Ishikawa (cell line): ENCODE data around the gene MAG.

Experiments used
- CREB1 ChIP-seq: IDR thresholded peaks from 2 replicates; pipeline ENCODE4 v1.6.1; 2012; ENCODE audit warnings: low read depth
- EGR1 ChIP-seq: IDR thresholded peaks from 2 replicates; pipeline ENCODE4 v1.6.1; 2012
- EP300 ChIP-seq: IDR thresholded peaks from 2 replicates; pipeline ENCODE4 v1.6.1; 2012; ENCODE audit warnings: borderline replicate concordance
- RAD21 ChIP-seq: IDR thresholded peaks from 2 replicates; pipeline ENCODE4 v1.6.1; 2012; ENCODE audit warnings: low read depth
- TF ChIP-seq, protein P1 (sequence below): IDR thresholded peaks from 2 replicates; pipeline ENCODE4 v1.6.1; 2012

DNA sequence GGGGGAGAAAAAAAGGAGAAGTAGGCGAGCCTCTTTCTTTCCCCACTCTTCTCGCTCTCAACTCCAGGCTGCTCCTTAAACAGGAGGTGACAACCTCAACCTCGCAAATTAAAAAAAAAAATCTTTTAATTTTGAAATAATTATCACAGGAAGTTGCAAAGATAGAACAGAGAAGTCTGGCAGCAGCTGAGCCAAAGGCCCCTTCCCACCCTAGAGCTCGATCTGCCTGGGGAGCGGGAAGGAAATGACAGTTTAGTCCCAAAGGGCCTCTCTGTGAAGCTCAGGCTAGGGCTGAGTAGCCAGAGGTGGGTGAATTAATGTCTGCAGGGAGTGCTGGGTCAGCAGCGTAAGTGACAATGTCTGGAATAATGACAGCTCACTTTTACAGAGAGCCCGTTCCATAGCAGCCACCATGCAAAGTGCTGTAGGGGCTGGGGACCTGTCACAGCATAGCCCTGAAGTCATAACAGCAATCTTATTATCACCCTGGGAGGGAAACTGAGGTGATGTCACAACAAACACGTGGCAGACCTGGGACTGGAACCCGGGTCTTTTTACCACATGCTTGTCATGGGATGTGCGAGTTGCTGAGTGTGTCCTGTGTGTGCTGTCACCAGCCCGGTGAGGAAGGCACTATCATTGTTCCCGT is 28.2 kb downstream of the MAG start:
- TF ChIP-seq, protein P1, sequence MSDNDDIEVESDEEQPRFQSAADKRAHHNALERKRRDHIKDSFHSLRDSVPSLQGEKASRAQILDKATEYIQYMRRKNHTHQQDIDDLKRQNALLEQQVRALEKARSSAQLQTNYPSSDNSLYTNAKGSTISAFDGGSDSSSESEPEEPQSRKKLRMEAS, result no peak
- TF ChIP-seq RAD21, result no peak
- no peak for TF ChIP-seq EP300
- no peak for TF ChIP-seq CREB1
- no peak for TF ChIP-seq EGR1
